ENCODE measurements around the gene IFIH1.

The IFIH1 gene

DNA sequence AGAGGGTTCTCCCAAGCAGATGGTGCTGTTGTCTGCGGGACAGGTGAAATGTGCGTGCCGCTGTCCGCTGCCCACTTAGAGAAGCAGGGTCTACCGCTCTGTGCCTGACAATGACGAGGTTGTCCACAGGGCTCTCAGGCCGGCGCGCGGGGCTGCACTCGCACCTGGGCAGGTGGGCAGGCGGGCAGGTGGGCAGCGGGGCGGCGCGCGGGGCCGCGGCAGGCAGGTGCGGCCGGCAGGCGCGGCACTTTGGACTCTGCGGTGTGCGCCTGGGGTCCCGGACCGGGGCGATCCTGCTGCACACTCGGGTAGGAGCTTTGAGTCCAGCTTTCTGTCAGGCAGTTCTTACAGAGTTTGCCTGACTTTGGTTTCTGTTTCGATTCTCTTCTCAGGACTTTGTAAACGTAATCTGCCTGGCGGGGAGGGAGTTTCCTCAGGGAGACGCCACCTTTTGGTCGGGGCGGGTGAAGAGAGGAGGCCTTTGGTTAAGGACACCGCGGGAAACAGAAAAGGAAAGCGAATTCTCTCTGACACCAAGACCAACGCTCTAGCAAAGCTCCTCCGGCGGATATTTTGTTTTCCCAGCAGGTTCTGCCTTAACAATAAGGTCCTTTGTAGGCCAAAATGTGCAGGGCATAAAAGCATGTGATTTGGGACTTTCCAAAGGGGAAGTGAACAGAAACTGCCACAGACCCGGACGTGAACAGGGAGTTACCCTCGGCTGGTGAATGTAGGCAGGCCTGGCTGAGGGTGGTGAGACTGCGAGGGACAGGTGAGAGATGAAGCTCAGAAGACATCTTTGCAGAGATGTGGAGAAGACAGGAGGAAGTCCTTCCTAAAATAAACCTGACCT is at the start of gene IFIH1:
IFIH1 (minus strand) TSS at position 357 of the 853 bp plus-strand sequence. CDS start 377 bp downstream, outside the sequence.
- DNase-seq, result peak; percentile 64

DNA sequence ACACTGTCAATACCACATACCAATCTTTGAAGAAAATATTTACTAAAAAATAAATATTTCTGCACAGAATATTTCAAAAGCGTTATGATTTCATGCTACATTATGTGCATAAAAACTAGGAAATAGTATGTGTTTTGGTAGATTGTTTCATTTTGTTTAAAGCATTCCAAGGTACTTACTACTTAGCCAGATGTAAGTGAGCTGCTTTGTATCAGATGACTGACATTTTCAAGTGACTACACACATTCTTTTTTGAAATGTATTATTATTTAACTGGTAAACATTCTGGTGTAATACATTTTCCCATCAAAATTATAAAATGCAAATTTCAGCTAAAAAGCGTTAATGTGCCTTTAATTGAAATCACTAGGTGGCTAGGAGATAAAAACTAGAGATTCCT is 46.9 kb upstream of the IFIH1 start:
- no peak for DNase-seq

DNA sequence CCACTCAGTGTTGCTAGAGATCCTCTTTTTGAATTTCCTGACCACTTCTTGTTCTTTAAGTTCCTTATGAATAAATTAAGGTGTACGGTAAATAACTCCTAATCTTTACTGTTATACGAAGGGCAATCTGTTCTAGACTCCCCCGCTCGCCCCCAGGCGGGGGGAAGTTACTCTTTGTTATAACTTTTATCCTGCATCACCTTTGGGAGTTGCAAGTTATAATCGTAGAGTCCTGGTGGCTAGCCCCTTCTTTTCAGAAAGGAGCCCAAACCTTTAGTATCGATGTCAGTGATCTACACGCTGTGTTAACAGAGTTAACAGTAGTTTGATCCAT is 26.1 kb upstream of the IFIH1 start:
- DNase-seq, result no peak

DNA sequence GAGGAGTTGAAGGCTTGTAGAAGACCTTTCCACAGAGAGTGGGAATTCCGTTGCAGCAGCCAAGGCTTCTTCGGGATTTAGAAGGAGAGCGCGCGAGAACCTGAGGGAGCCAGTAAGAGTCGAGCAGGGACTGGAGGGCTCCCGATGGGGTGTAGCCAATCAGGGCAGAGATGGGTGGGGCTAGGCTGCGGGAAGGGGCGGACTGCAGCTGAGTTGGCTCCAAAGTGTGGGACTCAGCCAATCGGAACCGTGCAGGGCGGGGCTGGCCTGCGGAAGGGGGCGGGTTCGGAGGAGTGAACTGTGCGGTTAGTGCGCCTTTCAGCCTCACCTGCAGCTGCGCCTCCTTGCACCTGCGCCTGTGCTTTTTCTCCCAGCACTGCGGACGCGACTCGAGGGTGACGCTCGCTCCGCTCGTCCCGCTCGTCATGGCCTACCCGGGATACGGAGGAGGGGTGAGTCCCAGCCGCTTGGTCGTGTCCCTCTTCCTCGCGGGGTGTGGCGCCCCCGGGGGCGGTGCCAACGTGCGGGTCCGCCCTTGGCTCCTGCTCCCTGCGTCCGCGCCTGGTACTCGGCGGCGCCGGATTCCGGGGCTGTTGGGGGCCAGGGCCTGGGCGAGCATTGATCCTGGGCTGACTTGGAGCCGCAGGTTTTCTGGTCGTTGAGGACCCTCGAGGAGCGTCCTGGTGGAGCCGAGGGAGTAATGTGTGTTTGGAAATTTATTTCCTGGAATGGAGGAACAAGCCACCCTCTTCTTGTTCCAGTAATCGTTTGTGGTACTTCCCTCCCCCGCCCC is 25.5 kb upstream of the IFIH1 start, which contains the start of gene GCA:
GCA (plus strand) TSS at position 309 of the 793 bp plus-strand sequence; CDS start at position 426, 117 bp downstream.
- DNase-seq, result peak; percentile 98

DNA sequence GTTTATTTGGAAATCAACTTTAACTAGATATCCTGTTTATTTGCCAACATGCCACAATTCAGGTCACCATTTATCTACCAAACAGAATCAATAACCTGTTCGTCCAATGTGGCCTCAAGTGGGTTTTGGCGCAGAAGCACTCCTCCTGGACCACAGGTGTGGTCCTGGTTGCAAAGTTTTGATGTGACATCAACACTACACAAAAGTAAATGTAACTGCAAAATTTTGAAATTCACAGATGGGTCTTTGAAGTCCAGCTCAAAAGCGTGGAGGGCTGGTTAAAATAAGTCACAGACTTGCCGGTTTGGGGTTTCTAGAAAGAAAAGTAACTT is 25.0 kb upstream of the IFIH1 start:
- DNase-seq, result no peak

DNA sequence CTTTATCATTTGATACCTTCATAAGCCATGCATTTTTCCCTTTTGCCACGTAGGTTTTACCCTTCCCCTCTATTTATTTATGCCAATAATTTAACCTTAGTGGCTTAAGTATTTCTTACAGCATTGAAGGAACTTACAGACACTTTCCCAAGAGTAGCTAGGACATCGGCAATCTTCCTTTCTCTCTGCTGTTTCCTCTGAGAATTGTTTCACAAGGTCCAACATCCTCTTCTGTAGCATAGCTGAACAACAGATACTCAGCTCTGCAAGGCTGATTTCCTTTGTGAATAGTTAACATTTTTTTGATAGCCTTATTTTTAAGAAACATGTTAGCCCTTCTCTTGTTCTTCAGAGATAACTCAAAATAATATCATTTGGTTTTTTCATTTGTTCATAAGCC is 24.4 kb upstream of the IFIH1 start:
- DNase-seq, result no peak

DNA sequence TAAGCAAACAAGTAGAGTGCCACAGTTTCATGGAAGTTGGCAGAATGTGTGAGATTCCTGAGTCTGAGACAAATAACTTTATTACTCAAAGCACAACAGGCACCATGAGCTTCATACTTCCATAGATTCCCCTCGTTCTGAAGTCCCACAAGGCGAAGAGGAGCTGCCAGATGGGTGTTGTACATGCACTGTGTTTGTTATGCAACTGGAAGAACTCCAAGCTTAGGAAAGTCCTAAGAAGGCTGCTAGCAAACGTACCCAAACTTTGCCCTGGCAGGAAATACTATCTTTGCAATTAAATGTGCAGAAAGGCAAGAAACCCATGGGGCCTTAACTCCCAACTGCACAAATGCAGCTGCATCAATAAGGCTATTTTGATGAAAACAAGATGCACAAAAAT is 23.8 kb upstream of the IFIH1 start:
- DNase-seq, result no peak

DNA sequence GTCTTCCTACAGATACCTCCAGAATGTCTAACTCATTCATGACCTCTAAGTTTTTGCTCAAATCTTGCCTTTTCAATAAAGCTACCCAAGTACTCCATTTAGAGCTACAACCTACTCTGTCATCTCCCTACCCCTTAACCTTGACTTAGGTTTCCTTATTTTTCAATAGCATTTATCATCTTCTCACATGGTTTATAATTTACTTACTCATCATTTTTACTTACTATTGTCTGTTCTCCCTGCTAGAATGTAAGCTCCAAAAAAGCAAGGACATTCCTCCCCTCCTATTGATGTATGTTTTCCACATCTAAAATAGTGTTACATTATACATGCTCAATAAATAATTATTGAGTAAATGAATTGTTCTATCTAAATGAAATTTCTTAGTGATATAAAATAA is 22.3 kb upstream of the IFIH1 start:
- no peak for DNase-seq

DNA sequence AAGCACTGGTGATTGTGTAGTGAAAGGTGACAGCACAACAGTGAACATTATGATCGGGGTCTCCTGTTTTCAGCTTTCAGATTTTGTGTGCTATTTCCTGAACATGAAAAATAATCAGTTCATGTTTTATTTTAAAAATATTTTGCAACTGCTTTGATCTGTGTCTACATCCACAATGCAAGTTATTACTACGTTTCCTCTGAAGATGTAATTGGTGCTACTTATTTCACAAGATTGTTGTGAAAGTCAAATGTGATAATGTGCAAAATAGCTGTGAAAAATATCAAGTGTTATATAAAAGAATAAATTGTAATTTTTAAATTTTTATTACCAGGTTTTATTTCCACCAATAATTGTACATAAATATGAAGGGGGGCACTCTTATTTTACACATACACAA is 19.4 kb upstream of the IFIH1 start:
- DNase-seq, result no peak

DNA sequence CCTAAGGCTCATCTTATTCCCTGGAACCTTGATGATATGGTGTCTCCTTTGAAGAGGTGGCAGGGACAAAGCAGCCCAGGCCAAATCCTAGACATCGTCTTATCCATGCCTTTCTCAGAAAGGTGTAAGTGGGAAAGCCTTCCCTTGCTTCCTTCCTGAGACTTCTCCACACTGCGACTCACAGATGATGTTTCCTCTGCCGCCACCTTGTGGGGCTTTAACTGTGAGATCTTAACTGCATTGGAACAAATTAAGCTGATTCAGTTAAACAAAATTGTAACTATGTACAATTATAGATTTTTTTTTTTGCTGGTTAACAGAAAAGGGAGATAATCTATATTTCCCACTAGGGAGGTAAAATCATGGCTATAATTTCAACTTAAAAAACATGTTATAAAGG is 15.5 kb upstream of the IFIH1 start:
- no peak for DNase-seq

DNA sequence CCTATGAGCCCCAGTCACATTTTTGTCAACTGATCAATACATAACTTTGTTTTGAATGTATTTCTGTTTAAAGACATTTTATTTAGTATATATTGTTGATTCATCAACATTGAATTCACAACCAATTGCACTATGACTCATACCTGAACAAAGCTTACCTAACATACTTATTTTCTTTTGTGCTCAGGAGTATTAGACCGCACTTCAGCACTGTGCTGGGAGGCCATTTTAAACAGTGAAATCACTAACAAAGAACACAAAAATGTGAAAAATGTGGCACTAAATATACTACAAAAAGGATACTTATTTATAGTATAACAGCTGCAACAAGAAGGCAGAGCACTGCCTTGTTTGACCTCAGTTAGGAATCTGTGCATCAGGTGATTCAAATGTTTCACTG is 12.4 kb upstream of the IFIH1 start:
- no peak for DNase-seq

DNA sequence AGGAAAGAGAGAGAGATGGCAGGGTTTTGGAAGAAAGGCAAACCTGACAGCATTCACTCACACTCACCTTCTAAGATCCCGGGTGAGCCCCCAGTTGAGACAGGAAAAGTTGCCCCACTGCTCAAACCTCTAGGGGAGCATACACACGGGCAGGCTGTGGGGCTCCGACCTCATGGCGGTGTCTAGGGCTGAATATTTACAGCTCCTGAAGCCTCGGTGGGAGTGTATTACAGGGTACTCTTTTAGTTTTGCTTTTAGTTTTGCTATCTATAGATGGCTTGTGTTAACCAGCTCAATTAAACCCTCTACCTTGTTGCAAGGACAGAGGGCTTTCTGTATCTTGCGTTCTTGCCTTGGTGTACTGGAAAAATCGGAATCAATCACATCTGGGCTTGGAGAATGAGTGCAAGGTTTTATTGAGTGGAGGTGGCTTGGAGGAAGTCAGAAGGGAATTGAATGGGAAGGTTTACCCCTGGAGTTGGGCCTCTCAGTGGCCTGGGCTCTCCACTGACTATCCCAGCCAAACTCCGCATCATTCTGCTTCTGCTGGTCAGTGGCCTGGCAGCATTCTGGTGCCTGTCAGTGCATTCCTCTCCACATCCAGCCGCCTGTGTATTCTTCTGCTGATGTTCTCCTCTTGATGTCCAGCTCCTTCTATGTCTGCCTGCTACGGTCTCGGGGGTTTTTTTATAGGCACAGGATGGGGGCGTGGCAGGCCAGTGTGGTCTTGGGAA is 10.1 kb upstream of the IFIH1 start:
- DNase-seq, result no peak

DNA sequence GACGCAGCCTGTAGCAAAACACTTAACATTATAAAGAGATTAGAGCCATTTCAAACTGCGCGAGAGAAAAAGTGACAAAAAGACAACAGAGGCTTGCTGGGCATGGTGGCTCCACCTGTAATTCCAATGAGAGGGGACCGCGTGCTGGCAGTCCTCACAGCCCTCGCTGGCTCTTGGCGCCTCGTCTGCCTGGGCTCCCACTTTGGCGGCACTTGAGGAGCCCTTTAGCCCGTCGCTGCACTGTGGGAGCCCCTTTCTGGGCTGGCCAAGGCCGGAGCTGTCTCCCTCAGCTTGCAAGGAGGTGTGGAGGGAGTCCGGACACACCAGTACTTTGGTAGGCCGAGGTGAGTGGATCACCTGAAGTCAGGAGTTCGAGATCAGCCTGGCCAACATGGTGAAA is 9.3 kb upstream of the IFIH1 start:
- DNase-seq, result no peak

DNA sequence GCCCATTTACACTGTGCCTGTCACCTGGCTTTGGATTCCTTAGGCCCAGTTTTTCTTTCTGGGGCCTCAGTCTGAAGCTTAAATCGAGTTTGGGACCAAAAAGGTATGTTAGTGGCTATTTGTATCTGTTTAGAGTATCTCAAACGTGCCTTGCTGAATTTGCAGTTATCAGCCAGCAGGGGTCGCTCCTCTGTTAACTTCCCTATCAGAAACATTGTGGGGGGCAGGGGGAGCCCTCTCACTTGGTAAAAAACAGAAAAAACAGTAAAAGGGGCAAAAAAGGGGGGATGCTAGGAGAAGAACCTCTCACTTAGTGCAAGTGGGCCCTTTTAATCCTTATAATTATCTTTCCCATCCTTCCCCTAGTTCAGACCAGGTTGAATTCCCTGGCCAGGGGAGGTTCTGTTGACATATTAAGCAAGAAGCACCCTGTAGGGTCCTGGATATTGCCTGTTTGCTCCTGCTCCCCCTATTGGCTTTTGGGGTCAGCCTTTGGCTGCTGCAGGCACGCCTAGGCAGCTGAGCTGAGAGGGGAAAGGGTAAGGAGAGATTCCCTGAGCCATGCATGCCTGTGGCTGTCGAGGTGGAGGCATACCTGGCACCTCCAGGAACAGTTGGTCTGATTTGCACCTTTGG is 8.8 kb upstream of the IFIH1 start:
- DNase-seq, result no peak

DNA sequence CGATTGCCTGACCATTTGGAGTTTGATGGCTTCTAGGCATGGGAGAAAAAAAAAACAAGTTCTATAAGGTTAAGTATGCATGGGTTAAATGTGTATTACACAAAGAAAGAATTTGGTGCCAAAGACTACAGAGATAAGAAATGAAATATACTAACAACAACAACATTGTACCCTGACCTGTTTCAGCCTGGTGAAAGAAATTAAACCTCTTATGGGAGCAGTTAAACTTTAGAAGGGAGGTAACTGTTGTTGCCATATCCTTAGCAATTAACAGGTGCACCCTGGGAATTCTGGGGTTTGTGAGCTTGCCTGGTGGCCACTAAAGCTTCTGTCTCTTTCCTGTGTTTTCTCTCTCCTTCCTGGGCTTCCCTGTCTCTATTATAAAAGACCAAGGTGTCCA is 6.5 kb upstream of the IFIH1 start:
- DNase-seq, result no peak

DNA sequence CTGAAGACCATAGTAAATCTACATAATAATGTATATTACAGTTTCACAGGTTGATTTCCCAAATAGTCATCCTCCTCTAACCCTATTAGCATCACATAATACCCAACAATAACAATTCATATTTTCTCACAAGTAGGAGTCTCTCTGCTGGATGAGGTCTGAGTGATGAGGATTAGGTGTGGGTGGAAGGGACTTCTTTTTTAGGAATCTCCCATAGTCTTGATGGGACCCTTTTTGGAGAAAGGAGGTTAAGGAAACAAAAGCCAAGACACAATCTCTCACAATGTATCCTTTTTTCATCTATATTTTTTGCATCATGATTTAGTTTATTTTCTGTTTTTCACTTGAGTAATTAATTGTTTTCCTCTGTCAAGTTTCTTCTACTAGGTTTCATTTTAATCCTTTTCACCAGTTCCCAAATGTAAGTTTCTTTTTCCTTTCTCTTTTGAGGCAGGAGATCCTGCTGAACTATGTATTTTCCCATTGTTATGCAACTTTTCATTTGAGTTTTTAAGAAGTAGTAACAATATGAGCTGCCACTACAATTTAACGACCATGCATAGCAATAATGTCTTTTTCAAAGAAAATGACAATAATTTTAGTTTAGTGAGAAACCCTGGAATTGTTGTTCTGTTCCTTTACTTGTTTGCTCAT is 2.5 kb upstream of the IFIH1 start:
- no peak for DNase-seq

DNA sequence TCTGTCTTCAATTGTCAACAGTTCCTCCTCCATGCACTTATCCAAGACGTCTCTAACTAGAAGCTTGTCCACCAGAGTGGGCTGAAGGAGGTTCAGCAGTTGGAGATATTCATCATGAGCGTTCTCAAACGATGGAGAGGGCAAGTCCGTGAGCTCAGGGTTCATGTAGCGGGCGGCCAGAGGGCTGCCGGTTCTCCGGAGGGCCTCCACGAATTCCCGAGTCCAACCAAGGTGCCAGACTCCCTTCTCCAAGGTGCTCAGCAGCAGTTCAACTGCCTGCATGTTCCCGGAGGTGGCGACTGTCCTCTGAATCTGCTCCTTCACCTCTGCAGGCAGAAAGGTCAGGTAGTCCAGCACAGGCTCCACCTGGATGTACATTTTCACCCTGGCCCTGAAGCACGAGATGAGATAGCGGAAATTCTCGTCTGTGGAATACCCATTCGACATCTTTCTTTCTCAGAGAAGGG is 590 bp downstream of the IFIH1 start:
- DNase-seq, result peak; percentile 7

DNA sequence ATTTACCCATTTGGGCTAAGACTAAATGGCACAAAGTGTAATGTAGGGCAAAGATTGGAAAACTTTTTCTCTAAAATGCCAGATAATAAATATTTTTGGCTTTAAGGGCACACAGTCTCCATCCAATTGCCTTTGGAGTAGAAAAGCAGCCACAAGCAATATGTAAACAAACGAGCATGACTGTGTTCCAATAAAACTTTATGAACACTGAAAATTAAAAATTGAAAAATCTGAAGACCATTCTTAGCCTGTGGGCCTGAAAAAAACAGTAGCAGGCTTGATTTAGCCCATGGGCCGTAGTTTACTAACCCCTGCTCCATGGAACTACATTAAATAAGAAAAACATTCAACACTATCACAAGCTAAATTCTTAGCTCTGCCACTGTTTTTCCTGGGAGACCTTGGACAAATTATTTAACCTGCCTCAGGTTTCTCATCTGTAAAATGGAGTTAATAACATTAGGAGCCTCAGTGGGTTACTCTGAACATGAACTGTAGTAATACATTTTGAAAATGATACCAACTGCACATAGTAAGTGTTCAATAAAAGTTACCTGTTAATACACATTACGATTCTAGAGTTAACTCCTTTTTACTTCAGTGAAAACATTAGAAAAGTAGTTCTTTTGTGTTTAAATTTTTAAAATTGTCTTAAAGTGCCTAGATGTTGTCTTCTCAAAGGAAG is 1.3 kb downstream of the IFIH1 start:
- DNase-seq, result no peak

DNA sequence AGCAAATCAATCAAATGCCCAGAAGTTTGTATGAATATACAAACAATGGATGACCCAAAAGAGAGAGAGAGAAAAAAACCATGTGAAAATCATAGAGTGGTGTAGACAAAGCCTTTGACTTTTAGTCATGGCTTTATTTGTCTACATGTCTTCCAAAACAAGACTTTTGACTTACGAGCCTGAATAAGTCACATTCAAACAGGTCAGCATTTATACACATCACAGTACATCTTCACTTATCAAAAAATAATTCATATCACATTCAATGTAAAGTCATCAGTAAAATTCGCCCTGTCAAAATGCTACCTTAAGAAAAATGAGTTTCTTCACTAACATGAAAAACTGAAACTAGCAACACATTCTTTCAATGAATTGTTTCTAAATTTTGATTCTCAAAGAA is 1.9 kb downstream of the IFIH1 start:
- no peak for DNase-seq

DNA sequence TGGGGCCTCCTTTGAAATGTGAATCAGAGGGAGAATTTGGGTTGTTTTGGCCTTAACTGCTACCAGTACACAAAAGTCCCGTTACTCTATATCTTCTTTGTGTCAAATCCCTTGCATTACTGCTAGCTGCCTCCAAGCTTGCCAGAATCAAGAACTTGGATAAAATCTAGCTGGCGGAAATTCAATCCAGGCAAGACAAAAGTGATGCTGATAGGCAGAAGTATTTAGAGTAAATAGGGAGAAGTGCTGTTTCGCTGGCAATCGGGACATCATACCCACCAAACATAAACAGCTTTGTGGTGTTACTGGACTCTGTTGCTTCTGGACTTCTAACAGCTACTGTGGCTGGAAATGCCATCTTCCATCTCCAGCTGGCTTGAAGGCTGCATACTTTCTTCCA is 2.5 kb downstream of the IFIH1 start:
- no peak for DNase-seq

DNA sequence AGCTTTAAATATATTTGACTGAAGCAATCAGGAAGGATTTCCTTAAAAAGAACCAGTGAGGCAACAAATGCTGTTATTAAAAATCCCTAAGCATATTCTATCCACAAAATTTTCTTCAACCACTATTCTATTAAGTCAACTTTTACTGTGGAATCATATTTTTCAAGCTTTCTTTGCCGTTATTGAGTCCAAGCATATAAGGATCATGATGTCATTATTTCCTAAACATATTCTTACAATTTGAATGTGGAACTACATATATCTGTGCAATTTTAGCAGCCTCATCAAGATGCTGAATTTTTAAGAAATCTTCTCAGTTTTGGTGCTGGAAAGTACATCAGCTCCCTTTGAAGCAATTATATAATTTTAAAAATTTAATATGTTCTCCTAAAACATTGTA is 5.6 kb downstream of the IFIH1 start:
- no peak for DNase-seq

Measured in activated T-cell treated with anti-CD3 and anti-CD28 coated beads for 4 hours (primary cell).